ENCODE measurements around the gene IGSF9B.

DNA sequence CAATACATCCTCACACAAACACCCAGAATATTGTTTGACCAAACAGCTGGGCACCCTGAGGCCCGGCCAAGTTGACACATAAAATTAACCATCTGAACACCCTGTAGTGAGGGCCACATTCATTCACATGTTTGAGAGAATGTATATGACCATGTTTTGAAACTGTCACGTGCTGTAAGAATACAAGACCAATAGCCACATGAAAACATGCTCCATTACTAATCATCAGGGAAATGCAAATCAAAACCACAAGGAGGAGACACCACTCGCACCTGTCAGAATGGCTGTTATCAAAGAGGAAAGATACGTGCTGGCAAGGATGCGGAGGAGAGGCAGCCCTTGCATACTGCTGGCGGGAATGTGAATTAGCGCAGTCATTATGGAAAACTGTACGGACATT, 38.3 kb upstream of the IGSF9B start:
- TF ChIP-seq SNAI2 (CRISPR knock-in tag; IDR thresholded peaks at IDR 0.05) (no peak), GLIS3 (CRISPR knock-in tag; IDR thresholded peaks at IDR 0.05) (no peak), CREB5 (CRISPR knock-in tag; IDR thresholded peaks at IDR 0.05; ENCODE audit: low read depth) (no peak), BACH2 (CRISPR knock-in tag; IDR thresholded peaks at IDR 0.05; ENCODE audit: borderline replicate concordance) (no peak), RARB (CRISPR knock-in tag; IDR thresholded peaks at IDR 0.05) (no peak), PPARA (CRISPR knock-in tag; IDR thresholded peaks at IDR 0.05; ENCODE audit: borderline replicate concordance) (no peak), ZFP3 (CRISPR knock-in tag; IDR thresholded peaks at IDR 0.05) (no peak), ZFP30 (CRISPR knock-in tag; IDR thresholded peaks at IDR 0.05) (no peak), ZC3H10 (CRISPR knock-in tag; IDR thresholded peaks at IDR 0.05) (no peak), TSHZ2 (CRISPR knock-in tag; IDR thresholded peaks at IDR 0.05) (no peak), ARNTL (CRISPR knock-in tag; IDR thresholded peaks at IDR 0.05; ENCODE audit: borderline replicate concordance, low read depth) (no peak), ISL1 (CRISPR knock-in tag; IDR thresholded peaks at IDR 0.05) (no peak)
- TF ChIP-seq, protein P1, sequence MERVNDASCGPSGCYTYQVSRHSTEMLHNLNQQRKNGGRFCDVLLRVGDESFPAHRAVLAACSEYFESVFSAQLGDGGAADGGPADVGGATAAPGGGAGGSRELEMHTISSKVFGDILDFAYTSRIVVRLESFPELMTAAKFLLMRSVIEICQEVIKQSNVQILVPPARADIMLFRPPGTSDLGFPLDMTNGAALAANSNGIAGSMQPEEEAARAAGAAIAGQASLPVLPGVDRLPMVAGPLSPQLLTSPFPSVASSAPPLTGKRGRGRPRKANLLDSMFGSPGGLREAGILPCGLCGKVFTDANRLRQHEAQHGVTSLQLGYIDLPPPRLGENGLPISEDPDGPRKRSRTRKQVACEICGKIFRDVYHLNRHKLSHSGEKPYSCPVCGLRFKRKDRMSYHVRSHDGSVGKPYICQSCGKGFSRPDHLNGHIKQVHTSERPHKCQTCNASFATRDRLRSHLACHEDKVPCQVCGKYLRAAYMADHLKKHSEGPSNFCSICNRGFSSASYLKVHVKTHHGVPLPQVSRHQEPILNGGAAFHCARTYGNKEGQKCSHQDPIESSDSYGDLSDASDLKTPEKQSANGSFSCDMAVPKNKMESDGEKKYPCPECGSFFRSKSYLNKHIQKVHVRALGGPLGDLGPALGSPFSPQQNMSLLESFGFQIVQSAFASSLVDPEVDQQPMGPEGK (CRISPR knock-in tag; IDR thresholded peaks at IDR 0.05; ENCODE audit: borderline replicate concordance) = no peak
